Sigmoid colon (tissue), 4 donors: Measurements from ENCODE around the gene CFL2.

ENCODE experiments used
- EP300 ChIP-seq, 4 donors: sonication (generic); formaldehyde crosslinking; IDR thresholded peaks; one replicate each; pipeline ENCODE4 v1.6.1; 2017; ENCODE audit warnings: antibody characterized with exemption in 4 of 4
- POLR2AphosphoS5 ChIP-seq, 4 donors: sonication (generic); formaldehyde crosslinking; IDR thresholded peaks; one replicate each; pipeline ENCODE4 v1.6.1; 2017; ENCODE audit warnings: antibody characterized with exemption in 4 of 4

DNA sequence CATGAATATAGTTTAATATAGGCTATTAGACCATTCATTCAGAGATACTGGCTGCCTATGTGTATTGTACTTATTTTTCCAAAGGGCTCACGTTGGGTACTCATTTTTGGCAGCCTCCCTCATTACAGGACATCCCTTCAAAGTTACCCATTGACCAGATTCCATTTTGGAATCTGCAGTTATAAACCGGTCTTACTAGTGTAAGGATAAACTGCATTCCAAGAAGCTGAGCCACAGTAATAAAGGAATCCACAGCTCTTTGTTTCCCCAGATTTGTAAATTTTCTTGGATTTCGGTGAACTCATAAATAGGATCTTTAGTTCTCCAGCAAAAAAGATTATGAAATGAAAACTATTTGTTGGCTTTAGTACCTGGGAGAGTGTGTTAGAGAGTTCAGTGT, 18.9 kb upstream of the CFL2 start:
- TF ChIP-seq EP300 (IDR thresholded peaks at IDR 0.05) (no peak), POLR2AphosphoS5 (IDR thresholded peaks at IDR 0.05) (no peak)
